ENCODE results near the gene DONSON. TPM values are rescaled to one million over a fixed set of nuclear protein-coding genes. Genes with fewer than 3 reads are reported as not detected.

Gene DONSON
- polyA plus RNA-seq, 3 donors: 0.94 to 8.6 (median 1.5) TPM

GRCh38 chr21:33622253-33622652 lies 33.8 kb upstream of the DONSON start:
- no peak for DNase-seq
- peaks cover 26 to 48% of the 10 kb centered on the region in 2 donors for H3K36me3 ChIP-seq (replicated peaks in 1 of 2; ENCODE audit: control insufficient read depth in 1 of 2, insufficient read depth in 2 of 2, low read length in 2 of 2)
- Mint-ChIP-seq H3K4me1 (peaks cover 23% of the 10 kb centered on the region), H3K27me3 (ENCODE audit: low read depth in 3 of 3) (peaks cover 0 to 1% (median 0%) of the 10 kb centered on the region in 3 donors), H3K9me3 (peaks cover 0 to 3% (median 0%) of the 10 kb centered on the region in 7 donors), H3K27ac (no peak overlapping the region), H3K36me3 (peaks cover 32 to 58% of the 10 kb centered on the region in 2 donors), H3K4me3 (no peak overlapping the region)
- H3K79me2 ChIP-seq (ENCODE audit: insufficient read depth, low read length): no peaks in the 10 kb centered on the region
- H2AFZ ChIP-seq (ENCODE audit: insufficient read depth, low read depth, low read length, poor library complexity, severe bottlenecking): no peak overlapping the region
- no peak overlapping the region for H3K27ac ChIP-seq (ENCODE audit: low read depth in 1 of 2, low read length in 2 of 2)
- no peaks in the 10 kb centered on the region for H4K20me1 ChIP-seq (ENCODE audit: insufficient read depth, low read length)
- no peak overlapping the region for H3K4me3 ChIP-seq (replicated peaks in 1 of 3; ENCODE audit: low read depth in 2 of 3, low read length in 3 of 3)
- intact Hi-C loops (cut with micrococcal nuclease): no loop called here
- H3K27me3 ChIP-seq (ENCODE audit: control insufficient read depth in 2 of 2, insufficient read depth in 2 of 2, low read length in 2 of 2): no peaks in the 10 kb centered on the region
- no peak overlapping the region for H3K9ac ChIP-seq (ENCODE audit: insufficient read depth, low read length, poor library complexity, severe bottlenecking)
- H3K4me1 ChIP-seq (ENCODE audit: control insufficient read depth in 1 of 2, insufficient read depth in 2 of 2, low read length in 2 of 2): peaks cover 11 to 15% of the 10 kb centered on the region in 2 donors
- no peaks in the 10 kb centered on the region for H3K9me3 ChIP-seq (replicated peaks in 1 of 2; ENCODE audit: control insufficient read depth in 1 of 2, insufficient read depth in 1 of 2, low read length in 2 of 2)
- TF ChIP-seq, protein P1, sequence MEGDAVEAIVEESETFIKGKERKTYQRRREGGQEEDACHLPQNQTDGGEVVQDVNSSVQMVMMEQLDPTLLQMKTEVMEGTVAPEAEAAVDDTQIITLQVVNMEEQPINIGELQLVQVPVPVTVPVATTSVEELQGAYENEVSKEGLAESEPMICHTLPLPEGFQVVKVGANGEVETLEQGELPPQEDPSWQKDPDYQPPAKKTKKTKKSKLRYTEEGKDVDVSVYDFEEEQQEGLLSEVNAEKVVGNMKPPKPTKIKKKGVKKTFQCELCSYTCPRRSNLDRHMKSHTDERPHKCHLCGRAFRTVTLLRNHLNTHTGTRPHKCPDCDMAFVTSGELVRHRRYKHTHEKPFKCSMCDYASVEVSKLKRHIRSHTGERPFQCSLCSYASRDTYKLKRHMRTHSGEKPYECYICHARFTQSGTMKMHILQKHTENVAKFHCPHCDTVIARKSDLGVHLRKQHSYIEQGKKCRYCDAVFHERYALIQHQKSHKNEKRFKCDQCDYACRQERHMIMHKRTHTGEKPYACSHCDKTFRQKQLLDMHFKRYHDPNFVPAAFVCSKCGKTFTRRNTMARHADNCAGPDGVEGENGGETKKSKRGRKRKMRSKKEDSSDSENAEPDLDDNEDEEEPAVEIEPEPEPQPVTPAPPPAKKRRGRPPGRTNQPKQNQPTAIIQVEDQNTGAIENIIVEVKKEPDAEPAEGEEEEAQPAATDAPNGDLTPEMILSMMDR (IDR thresholded peaks at IDR 0.05): no peak
- H3K4me2 ChIP-seq (replicated peaks; ENCODE audit: extremely low read depth, low read length, poor library complexity, severe bottlenecking): no peak overlapping the region

- H3K36me3 Mint-ChIP-seq: peaks cover 39 to 63% of the 10 kb centered on the region in 2 donors
- no peaks in the 10 kb centered on the region for H4K20me1 ChIP-seq (ENCODE audit: insufficient read depth, low read length)
Measured at GRCh38 chr21:33619726-33620125, 31.2 kb upstream of the DONSON start.

More at GRCh38 chr21:33619726-33620125, 31.2 kb upstream of the DONSON start:
- TF ChIP-seq, protein P1 (IDR thresholded peaks at IDR 0.05): no peak
- Mint-ChIP-seq H3K4me3 (no peak overlapping the region), H3K27ac (peak overlapping the region in 3 of 7 donors; percentile 12 to 71 (median 20)), H3K27me3 (ENCODE audit: low read depth in 3 of 3) (peaks cover 0 to 1% (median 0%) of the 10 kb centered on the region in 3 donors), H3K4me1 (peaks cover 23% of the 10 kb centered on the region), H3K9me3 (peaks cover 0 to 3% (median 0%) of the 10 kb centered on the region in 7 donors)
- no peak overlapping the region for H3K4me3 ChIP-seq (replicated peaks in 1 of 3; ENCODE audit: low read depth in 2 of 3, low read length in 3 of 3)
- no peak overlapping the region for H3K4me2 ChIP-seq (replicated peaks; ENCODE audit: extremely low read depth, low read length, poor library complexity, severe bottlenecking)
- WGBS (ENCODE audit: insufficient coverage): 100% methylated on average over 1 of the region's 4 CpGs
- H3K27me3 ChIP-seq (ENCODE audit: control insufficient read depth in 2 of 2, insufficient read depth in 2 of 2, low read length in 2 of 2): no peaks in the 10 kb centered on the region
- DNase-seq: peak in 2 of 3 donors; percentile 20 to 50
- peak overlapping the region in 1 of 2 donors; percentile 3 for H3K27ac ChIP-seq (ENCODE audit: low read depth in 1 of 2, low read length in 2 of 2)
- H3K9ac ChIP-seq (ENCODE audit: insufficient read depth, low read length, poor library complexity, severe bottlenecking): no peak overlapping the region
- peaks cover 33 to 48% of the 10 kb centered on the region in 2 donors for H3K36me3 ChIP-seq (replicated peaks in 1 of 2; ENCODE audit: control insufficient read depth in 1 of 2, insufficient read depth in 2 of 2, low read length in 2 of 2)
- H3K9me3 ChIP-seq (replicated peaks in 1 of 2; ENCODE audit: control insufficient read depth in 1 of 2, insufficient read depth in 1 of 2, low read length in 2 of 2): no peaks in the 10 kb centered on the region
- no peaks in the 10 kb centered on the region for H3K79me2 ChIP-seq (ENCODE audit: insufficient read depth, low read length)
- H3K4me1 ChIP-seq (ENCODE audit: control insufficient read depth in 1 of 2, insufficient read depth in 2 of 2, low read length in 2 of 2): peaks cover 11 to 15% of the 10 kb centered on the region in 2 donors
- intact Hi-C loops (cut with micrococcal nuclease): no loop called here
- H2AFZ ChIP-seq (ENCODE audit: insufficient read depth, low read depth, low read length, poor library complexity, severe bottlenecking): no peak overlapping the region

Data from CD14-positive monocyte (primary cell).